Measurements from ENCODE around the gene PIP5K1C.
"Not testable (repeated sequence)": the region's sequence is repeated elsewhere in the genome, so short reads cannot be mapped to it uniquely, and the experiment has no call there.

Gene PIP5K1C

DNA sequence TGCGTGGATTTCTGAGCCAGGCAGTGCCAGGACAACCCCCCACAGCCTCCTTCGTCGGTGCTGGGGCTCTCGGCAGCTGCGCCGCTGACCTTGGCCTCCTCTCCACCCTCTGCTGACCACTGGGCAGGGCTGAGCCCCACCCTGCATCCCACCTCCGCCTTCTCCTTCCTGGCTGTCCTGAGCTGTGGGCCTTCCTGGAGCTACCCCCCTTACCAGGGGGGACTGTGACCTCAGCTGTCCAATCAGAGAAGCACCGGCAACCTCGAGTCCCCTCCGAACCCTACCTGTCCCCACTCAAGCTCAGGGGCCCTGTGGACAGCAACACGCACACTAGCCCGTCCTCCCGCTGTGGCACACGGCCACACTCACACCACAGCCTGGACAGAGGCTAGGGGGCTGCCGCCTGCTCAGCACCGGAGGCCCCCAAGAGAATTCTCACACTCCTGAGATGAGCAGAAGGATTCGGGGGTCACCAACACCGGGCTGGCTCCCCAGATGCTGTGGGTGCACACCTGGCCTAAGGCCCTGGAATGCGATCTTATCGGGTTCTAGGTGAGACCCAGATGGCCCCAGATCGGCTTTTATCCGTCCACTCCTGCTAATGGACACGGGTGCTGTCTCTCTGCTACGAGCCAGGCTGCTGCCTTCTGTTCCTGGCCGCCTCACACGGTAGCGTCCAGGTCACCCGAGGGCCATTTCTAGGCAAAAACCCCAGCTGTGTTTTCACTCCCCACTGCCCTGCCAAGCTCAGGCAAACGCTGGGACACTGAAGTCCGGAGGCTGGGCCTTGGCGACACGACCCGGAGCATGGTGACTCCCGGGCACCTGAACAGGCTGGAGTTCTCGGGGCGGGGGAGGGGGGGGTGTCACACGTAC, 41.2 kb downstream of the PIP5K1C start:
- no peak for DNase-seq

DNA sequence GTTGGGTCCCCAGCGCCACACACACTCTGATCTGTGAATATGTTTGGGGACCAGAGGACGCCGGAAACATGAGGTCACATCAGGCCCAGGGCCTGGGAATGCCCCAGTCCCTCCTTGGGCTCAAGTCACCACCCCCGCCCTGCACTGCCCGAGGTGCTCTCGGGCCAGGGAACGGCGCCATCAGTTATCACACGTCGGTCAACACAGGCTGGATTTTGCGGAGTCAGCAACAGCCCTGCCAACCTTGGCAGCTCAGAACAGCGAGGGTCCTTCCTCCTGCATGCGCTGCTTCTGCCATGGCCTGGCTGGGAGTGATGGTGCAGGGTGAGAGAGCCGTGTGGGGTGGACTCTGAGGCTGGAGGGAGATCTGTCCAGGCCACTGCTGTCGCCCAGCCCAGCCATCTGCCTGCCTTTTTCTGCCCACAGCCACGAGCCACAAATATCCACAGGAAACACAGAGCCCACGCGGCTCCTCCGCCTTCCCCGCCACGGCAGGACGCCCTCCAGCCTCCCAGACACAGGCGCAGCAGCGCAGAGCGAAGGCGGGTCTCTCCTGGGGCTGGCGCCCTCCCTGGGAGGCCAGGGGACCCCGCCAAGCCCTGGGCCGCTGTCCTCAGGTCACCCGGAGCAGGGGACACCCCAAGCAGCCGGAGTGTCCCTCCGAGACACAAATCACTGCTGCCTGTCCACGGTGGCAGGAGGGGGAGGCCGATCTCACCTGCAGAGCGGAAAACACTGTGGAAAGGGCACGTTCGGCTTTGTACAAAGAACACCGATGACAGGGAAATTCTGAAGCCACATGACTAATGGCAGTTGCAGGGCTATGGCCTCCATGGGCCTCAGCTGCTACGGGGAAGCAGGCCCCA, 42.0 kb downstream of the PIP5K1C start:
- no peak for DNase-seq

DNA sequence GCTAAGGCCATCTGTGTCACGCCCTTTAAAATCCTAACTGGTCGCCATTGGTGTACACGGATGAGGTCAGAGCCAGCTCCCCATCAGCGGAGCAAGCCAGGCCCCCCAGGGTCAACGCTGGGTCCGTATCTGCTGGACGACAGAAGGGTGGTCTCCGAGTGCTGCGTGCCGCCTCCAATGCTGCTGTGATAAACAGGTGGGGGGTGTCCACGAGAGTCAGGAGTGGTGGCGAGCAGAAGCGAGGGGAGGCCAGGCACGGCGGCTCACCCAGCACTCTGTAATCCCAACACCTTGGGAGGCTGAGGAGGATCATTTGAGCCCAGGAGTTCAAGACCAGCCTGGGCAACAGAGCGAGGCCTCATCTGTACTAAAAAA, 42.9 kb downstream of the PIP5K1C start:
- no peak for DNase-seq

DNA sequence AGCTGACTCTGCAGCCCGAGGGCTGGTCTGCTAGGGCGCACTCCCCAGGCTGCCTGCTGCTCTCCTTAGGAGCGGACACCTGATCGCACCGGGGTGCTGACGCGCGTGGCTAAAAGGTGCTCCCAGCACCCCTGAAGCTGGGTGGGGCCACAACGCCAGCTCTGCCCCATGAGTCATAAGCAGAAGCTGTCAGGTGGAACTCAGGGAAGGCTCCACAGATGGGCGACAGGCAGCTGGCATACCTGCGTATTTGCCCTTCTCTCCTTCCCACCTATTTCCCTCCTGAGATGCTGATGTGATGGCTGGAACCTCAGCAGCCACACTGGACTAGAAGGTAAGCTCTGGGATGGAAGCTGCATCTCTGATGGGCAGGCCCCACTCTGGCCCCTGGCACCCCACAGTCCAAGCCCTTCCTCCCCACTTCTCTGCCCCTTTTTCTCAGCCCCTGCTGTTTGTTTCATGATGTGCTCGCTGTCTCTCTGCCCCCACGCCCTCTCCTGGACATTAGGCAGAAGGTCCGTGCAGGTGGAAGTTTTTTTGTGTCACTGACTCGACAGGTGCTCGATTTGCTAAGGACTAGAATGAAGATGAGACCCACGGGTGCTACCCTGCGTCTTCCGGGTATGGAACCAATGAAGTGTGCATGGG, 43.4 kb downstream of the PIP5K1C start:
- no peak for DNase-seq

DNA sequence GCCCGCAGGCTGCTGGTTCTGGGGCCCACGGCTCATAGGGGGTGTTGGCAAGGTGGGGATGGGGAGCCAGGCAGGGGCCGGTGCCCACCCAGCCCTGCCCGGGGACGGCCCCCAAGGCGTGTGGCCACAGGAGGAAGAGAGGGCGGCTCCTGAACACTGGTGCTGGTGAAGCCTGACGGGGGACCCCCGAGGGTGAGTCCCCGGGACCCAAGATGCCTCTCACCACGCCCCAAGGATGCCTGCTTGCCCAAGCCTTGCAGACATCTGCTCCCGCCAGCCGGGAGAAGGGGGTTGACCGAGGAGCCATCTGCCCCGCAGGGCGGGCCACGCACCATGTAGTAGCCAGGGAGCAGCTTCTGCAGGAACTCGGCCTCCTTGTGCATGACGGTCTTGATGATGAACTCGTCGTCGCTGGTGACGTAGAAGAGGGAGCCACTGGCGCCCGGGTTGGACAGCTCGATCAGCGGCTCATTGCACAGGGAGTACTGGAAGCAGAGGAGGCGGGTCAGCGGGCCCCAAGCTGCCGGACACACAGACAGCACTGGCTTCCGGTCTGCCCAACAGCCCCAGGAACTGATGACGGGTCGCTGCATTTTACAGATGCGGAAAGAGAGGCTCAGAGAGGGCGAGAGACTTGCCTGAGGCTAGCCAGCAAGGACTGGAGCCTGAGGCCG, 44.1 kb downstream of the PIP5K1C start:
- DNase-seq, result no peak

DNA sequence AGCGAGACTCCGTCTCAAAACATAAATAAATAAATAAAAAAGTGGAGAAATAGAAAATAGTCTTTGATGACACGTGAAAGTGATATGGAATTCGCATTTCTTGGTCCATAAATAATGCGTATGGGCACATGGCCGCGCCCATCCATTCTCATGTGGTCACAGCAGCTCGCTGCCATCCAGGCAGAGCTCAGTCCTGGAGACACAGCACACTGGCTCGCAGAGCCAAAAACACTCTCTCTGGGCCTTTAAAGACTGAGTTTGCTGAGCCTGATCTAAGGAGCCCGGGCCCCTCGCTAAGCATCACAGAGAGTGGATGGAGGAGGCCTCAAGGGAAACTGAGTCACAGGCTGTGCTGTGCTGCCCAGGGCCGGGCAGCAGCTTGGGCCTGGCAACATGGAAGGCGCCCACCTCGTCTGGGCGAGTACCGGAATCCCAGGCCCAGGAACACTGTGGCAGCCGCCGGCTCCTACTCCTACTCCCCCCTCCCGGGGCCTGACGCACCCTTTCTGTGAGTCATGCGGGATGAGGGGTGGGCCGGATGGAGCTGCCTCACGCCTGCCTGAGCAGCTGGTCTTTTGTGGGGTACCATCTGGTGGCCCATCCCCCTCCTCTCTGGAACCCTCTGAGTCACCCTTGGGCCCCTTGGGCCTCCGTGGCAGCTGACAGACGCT, 44.7 kb downstream of the PIP5K1C start:
- no peak for DNase-seq

DNA sequence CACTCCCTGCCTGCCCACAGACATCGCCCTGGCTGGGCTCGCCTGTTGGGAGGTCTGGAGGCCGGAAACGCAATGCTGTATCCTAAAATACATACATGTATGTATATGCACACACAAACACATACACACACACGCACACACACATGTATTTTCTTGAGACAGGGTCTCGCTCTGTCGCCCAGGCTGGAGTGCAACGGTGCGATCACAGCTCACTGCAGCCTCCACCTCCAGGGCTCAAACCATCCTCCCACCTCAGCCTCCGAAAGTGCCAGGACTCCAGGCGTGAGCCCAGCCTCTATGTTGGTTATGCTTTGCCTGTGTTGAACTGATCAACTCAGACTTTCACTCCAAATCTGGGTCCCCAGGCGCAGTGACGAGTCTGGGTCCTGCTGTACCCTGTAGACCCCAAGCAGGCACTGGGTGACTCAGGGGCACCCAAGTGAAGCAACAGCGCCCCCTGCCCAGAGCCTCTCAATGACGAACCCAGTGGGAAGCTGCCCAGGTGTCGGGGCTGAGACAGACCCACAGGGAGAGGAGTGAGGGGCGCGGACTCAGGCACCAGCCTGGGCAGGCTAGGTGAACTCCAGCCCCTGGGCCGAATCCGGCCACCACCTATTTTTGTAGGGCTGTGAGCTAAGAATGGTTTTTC, 46.3 kb downstream of the PIP5K1C start:
- DNase-seq, result no peak

DNA sequence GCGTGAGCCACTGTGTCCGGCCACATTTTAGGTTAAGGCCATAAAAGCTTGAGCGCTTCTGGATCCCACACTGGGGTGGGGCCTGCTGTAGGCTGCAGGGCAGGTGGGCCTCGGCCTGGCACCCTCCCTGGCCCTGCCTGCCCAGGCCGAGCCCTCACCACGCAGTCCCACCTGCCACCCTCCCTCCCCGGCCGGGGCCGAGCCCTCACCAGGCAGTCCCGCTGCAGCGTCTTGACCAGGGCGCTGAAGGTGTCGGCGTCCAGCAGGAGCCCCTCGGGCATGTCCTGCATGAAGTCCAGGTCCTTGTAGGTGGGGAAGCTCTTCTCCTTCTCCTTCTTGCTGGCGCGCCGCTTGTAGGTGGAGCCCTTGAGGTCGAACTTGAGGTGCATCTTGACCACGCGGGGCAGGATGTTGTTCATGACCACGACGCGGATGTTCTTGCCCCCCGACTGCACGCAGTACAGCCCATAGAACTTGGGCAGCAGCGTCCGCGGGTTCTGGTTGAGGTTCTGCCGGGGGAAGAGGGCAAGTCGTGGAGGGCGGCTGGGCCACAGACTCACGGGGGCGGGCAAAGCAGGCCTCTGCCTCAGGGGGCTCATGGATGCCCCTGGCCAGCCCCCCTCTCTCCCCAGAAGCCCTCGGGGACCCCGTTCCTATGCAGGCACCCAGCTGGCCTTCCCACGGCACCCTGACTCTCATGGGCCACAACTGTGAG, 47.0 kb downstream of the PIP5K1C start:
- DNase-seq, result no peak

DNA sequence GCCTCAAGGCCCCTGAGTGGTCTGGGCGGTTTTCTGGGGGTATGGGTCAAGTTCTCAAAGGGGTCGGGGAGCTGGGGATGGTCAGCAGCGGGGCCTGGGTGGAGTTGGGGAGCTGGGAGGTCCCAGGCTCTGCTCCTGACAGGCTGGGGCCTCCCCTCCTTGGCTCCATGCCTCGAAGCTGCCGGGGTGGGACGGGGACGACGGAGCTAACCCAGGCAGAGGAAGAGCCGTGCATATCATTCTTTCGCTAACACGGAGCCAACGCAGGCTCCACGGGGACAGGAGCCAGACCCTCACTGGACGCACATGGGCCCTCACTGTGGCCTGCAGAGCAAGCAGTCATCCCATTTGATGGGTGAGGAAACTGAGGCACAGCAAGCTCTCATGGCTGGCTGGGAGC, 47.8 kb downstream of the PIP5K1C start:
- no peak for DNase-seq

DNA sequence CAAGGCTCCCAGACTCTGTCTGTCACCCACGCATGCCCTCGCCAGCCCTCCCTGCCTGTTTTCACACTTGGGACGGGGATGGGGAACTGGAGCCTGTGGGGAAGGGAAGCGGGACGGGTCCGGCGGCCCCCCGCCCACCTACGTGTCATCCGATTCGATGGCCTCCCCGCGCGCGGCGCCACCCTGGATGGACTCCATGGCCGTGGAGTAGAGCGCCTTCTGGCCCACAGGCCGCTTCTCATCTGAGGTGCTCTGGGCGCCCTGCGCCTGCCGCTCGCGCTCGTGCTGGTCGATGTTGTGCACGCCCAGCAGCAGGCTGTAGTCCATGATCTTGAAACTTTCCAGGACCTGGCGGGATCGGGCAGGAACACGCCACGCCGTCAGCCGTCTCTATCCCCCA, 48.6 kb downstream of the PIP5K1C start:
- DNase-seq, result no peak

DNA sequence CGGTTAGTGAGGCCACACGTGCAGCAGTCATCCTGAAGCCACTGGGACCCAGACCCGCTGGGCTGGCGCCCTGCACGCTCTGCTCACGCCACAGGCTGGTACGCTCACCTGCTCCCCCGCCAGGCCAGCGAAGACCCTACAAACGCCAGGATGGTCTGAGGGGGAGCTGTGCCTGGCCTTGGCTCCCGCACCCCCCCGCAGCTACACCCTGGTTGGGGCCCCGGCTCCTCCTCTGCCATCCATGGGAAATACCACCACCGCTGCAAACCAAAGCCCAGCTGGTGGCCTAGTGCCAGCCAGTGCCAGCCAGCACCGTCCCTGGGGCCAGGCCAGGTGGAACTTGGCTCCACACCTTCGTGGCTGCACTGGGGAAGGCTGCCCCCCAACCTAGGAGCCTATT, 50.4 kb downstream of the PIP5K1C start:
- DNase-seq, result no peak

DNA sequence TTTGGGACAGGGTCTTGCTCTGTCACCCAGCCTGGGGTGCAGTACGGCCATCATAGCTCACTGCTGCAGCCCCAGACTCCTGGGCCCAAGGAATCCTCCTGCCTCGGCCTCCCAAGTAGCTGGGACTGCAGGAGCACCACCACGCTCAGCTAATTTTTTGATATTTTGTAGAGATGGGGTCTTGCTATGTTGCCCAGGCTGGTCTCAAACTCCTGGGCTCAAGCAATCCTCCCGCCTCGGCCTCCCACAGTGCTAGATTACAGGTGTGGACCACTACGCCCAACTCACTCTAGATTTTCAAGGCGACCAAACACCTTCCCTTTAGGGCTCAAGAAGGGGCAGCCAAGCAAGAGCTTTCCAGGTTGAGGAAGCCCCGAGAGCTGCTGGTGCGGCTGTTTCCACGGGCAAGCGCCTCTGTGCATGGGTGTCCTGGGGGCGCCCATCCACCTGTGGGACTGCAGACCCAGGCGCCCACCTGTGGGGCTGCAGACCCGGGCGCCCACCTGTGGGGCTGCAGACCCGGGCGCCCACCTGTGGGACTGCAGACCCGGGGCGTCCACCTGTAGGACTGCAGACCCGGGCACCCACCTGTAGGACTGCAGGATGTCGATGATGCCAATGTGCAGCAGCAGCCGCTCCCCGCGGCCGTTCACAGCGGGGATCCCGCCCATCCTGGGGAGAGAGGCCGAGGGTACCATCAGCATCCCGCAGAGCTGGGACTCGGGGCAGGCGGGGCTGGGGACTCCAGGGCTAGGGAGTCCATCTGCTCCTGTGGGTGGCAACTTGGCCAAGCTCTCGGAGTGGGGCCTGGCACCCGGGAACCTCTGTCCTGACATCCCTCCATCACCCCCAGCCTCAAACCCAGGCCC, 52.0 kb downstream of the PIP5K1C start:
- DNase-seq, result no peak

DNA sequence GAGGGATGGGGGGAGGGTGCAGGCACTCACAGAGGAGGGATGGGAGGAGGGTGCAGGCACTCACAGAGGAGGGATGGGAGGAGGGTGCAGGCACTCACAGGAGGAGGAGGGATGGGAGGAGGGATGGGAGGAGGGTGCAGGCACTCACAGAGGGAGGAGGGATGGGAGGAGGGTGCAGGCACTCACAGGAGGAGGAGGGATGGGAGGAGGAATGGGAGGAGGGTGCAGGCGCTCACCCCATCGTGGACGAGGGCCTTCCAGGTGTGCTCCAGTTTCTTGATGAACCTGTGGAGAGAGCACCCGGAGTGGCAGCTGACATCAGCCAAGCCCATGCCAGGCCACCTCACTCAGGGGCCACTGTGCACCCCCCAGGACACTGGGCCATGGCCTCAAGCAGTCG, 53.2 kb downstream of the PIP5K1C start:
- not testable (repeated sequence) for DNase-seq

DNA sequence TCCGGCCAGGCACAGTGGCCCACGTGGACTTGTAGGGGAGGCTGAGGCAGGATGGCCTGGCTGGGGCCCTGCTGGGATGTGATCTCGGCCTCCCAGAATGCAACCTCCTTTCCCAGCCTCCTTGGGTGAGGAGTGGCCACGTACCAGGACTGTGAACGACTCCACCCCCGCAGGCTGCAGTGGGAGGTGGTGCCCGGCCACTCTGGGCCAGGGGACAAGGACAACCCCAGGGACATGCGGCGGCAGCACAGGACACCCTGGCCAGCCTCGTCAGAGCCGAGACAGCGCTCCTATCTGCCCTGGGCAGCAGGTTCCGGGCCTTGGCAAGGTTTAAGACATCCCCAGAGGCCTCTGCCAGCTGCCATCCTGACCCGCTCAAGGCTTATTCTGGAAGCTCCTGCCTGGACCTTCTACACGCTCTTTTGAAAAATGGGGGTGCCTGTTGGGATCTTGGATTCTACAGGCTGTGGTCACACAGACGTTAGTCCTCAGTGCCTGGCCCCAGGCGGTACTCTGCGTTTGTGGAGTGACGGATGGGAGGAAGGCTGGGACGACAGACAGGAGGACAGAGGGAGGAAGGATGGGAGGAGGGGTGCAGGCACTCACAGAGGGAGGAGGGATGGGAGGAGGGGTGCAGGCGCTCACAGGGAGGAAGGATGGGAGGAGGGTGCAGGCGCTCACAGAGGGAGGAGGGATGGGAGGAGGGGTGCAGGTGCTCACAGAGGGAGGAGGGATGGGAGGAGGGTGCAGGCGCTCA, 53.8 kb downstream of the PIP5K1C start:
- DNase-seq, result no peak

DNA sequence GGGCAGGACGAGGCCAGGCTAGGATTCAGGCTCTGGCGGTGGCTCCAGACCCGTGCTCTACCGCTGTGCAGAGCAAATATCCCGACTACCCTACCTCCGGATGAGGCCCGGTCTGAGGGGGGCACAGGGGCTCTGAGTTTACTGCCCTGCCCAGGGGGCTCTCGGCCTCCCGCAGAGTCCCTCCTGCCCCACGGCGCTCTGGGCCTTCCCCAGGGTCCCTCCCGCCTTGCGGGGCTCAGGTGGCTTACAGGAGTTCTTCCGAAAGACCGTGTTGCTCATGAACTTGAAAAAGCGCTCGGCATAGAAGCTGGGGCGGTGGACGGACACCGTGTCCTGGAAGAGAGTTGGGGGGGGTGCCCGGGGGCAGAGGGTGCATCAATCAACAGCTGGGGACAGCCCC, 54.5 kb downstream of the PIP5K1C start:
- no peak for DNase-seq

DNA sequence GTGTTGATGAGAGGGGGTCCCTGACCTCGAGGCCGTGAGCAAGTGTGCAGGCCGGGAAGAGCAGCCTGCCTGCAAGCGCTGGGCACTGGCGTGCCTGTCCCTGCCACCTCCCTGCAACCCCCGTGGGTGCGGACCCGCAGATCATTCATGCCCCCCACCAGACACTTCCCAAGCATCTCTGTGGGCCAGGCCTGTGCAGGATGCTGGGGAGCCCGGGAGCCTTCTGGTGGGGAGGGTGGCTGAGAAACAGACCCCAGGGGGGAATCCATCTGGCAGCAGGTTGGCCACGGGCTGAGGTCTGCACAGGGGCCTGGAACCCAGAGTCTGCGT, 55.2 kb downstream of the PIP5K1C start:
- DNase-seq, result no peak

DNA sequence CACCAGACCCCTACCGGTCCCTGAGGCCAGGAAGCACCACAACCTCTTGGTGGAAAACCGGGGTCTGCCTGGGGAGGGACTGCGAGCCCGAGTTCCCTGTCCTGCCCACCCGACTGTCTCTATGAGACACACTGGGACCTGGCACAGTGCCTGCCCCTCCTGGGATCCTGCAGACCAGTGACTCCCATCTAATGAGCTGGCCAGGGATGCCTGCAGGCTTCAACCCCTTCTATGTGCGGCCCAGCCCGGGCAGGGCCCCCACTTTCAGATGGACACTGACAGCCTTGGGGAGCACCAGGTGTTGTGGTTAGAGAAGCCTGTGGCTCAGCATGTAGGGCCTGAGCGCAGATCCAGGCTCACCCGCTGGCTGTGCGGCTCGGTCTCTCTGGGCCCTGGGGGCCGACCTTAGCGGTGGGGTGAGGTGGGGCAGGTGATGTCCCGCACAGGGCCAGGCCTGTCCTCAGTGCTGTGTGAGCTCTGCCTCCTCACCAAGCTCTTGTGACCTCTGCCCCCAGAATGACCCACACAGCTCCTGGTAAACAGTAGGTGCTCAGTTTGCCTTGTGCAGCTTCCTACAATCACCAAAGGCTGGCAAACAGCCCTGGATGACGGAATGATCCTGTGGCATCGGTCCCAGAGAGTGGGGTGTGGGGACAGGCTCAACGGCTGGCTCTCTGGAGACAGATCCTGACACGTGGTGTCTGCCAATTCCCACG, 55.8 kb downstream of the PIP5K1C start:
- DNase-seq, result no peak

DNA sequence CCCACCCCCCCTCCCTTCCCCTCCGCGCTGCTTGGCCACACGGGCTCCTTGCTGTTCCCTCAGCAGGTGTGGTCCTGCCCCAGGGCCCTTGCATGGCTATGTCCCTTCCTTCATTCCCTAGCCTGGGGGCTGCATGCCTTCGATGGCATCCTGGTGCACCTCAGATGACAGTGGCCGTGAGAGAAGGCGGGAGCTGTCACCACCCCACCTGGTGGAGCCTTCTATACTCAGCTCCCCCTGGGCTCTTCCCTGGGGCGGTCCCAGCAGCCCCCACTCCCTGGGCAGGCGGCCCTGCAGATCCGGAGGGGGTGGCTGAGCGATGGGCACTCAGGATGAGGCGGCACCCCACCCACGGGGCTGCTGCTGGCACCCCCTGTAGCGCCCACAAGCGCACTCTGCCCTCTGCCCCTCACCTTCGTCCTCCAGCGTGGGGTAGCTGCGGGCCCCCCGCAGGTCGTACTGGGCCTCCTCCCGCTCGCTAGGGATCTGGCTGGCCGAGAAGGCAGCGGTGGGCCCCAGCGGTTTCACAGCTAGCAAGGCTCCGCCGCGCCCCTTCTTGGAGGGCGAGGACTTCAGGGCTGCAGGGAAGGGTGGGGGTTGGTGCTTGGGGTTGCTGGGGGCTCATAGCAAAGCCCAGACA, 56.5 kb downstream of the PIP5K1C start:
- DNase-seq, result no peak
